ENCODE results near the gene PAQR5.

The PAQR5 gene

DNA sequence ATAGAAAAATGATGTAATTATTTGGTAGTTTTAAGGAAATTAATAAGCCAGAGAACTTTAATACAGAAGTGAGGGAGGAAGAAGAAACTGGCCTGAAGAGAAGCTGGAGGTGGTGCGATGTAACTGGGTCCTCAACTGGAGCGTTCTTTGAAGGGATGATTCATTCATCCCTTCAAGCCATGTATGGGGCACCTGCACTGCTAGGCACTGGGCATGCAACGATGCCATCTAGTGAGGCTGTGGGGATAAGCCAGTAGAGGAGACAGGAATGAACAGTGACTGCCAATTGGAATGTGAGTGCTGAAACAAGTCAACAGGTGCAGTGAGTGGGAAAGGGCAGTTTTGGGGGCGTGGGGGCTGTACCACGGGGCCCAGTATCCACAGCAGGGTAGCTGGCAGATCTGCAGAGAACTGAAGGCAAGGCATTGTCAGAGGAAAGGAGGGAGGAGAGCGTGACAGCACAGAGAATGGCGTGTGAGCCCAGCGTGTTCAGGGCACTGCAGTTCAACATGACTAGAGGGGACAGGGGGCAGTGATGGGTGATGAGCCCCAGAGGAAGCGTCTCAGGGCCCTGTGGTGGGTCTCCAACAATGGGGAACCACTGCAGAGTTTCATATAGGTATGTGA, 111.6 kb downstream of the PAQR5 start:
- Histone ChIP-seq H4K12ac (ENCODE audit: low read depth, low read length) (no peak overlapping the region), H3K14ac (ENCODE audit: low read length) (no peak overlapping the region), H2AFZ (ENCODE audit: insufficient read depth, low read length, poor library complexity) (no peak overlapping the region), H3K27ac (ENCODE audit: low read depth, low read length) (no peak overlapping the region), H3K9ac (ENCODE audit: low read length) (no peak overlapping the region), H3K4me1 (ENCODE audit: control insufficient read depth in 1 of 2, insufficient read depth in 2 of 2, low read length in 2 of 2) (peaks cover 8 to 10% of the 10 kb centered on the region in 2 experiments), H4K91ac (ENCODE audit: low read depth, low read length) (no peak overlapping the region), H3K36me3 (ENCODE audit: control insufficient read depth in 1 of 2, insufficient read depth in 2 of 2, low read length in 2 of 2) (no peaks in the 10 kb centered on the region), H3K4me3 (ENCODE audit: low read depth, low read length) (no peak overlapping the region), H3K4ac (ENCODE audit: low read depth, low read length) (no peak overlapping the region), H3K27me3 (ENCODE audit: insufficient read depth, low read length) (no peaks in the 10 kb centered on the region), H3K4me2 (ENCODE audit: low read length) (no peak overlapping the region), H2BK12ac (ENCODE audit: low read length) (no peak overlapping the region), H4K8ac (ENCODE audit: low read depth, low read length) (no peak overlapping the region), H2BK5ac (ENCODE audit: low read depth, low read length, poor library complexity) (no peak overlapping the region), H3K23ac (ENCODE audit: low read length) (no peak overlapping the region), H3K18ac (ENCODE audit: low read length) (no peak overlapping the region), H3K79me2 (ENCODE audit: control insufficient read depth, insufficient read depth, low read length, poor library complexity) (peaks cover 6% of the 10 kb centered on the region), H2AK5ac (ENCODE audit: low read length) (no peak overlapping the region), H3K79me1 (ENCODE audit: low read length) (peaks cover 8% of the 10 kb centered on the region), H2BK120ac (ENCODE audit: insufficient read depth, low read length, poor library complexity) (no peak overlapping the region), H3K9me3 (ENCODE audit: insufficient read depth, low read depth, low read length) (no peaks in the 10 kb centered on the region)
- WGBS (ENCODE audit: extremely low coverage, insufficient coverage, insufficient read length) = no CpG with 5 or more reads among the region's 9 CpGs
- peak in 1 of 2 donors; percentile 42 for DNase-seq

DNA sequence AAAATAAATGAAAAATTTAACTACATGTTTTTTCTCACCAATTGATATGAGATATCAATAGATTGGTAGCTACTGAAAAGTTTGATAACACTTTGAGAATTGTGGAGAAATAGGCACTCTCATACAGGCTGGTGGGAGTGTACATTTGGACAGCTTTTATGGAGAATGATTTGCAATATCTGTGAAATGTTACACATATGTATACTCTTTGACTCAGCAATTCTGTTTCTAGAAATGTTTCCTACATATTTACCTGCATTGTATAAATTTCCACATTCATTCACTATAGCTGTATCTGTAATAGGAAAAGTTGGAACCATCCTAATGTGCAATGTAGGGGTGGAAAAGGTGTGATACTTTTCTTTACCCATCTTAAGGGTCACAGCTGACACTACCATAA, 113.6 kb downstream of the PAQR5 start:
- Histone ChIP-seq H2BK120ac (ENCODE audit: insufficient read depth, low read length, poor library complexity) (no peak overlapping the region), H4K91ac (ENCODE audit: low read depth, low read length) (no peak overlapping the region), H2AK5ac (ENCODE audit: low read length) (no peak overlapping the region), H3K18ac (ENCODE audit: low read length) (no peak overlapping the region), H3K79me2 (ENCODE audit: control insufficient read depth, insufficient read depth, low read length, poor library complexity) (peaks cover 8% of the 10 kb centered on the region), H3K14ac (ENCODE audit: low read length) (no peak overlapping the region), H3K4ac (ENCODE audit: low read depth, low read length) (no peak overlapping the region), H2BK12ac (ENCODE audit: low read length) (no peak overlapping the region), H3K9ac (ENCODE audit: low read length) (no peak overlapping the region), H3K23ac (ENCODE audit: low read length) (no peak overlapping the region), H2BK5ac (ENCODE audit: low read depth, low read length, poor library complexity) (no peak overlapping the region), H3K79me1 (ENCODE audit: low read length) (peaks cover 8% of the 10 kb centered on the region), H4K8ac (ENCODE audit: low read depth, low read length) (no peak overlapping the region), H3K36me3 (ENCODE audit: control insufficient read depth in 1 of 2, insufficient read depth in 2 of 2, low read length in 2 of 2) (peaks cover 0 to under 1% of the 10 kb centered on the region in 2 experiments), H3K4me2 (ENCODE audit: low read length) (peak overlapping the region; percentile 43), H4K12ac (ENCODE audit: low read depth, low read length) (no peak overlapping the region), H3K4me1 (ENCODE audit: control insufficient read depth in 1 of 2, insufficient read depth in 2 of 2, low read length in 2 of 2) (peaks cover 8 to 10% of the 10 kb centered on the region in 2 experiments), H3K27me3 (ENCODE audit: insufficient read depth, low read length) (no peaks in the 10 kb centered on the region), H3K4me3 (ENCODE audit: low read depth, low read length) (no peak overlapping the region), H3K27ac (ENCODE audit: low read depth, low read length) (peak overlapping the region; percentile 49), H2AFZ (ENCODE audit: insufficient read depth, low read length, poor library complexity) (no peak overlapping the region), H3K9me3 (ENCODE audit: insufficient read depth, low read depth, low read length) (no peaks in the 10 kb centered on the region)
- peak in 1 of 2 donors; percentile 58 for DNase-seq

DNA sequence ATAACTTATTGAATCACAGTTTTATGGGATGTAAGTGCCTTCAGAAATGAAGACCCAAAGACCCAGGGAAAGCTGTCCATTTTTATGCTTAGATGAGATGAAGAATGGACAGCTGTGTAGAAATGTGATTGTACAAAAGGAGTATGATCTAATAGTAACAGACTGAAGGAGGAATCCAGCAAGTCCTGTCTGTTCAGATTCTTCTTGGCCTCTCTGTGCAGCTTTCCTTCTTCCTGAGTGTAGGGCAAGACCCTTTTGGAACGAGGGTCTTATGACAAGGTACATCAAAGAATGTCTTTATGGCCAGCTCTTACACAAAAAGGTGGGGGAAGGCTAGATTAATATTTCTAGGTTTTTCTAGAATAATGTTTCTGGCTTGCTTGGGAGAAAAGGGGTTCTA, 114.0 kb downstream of the PAQR5 start:
- Histone ChIP-seq H3K27me3 (ENCODE audit: insufficient read depth, low read length) (no peaks in the 10 kb centered on the region), H4K12ac (ENCODE audit: low read depth, low read length) (no peak overlapping the region), H3K14ac (ENCODE audit: low read length) (peak overlapping the region; percentile 20), H2AFZ (ENCODE audit: insufficient read depth, low read length, poor library complexity) (no peak overlapping the region), H4K91ac (ENCODE audit: low read depth, low read length) (peak overlapping the region; percentile 37), H3K9ac (ENCODE audit: low read length) (no peak overlapping the region), H2BK5ac (ENCODE audit: low read depth, low read length, poor library complexity) (peak overlapping the region; percentile 79), H3K79me1 (ENCODE audit: low read length) (peaks cover 8% of the 10 kb centered on the region), H3K4me2 (ENCODE audit: low read length) (peak overlapping the region; percentile 43), H3K4me3 (ENCODE audit: low read depth, low read length) (no peak overlapping the region), H2AK5ac (ENCODE audit: low read length) (no peak overlapping the region), H4K8ac (ENCODE audit: low read depth, low read length) (no peak overlapping the region), H3K4me1 (ENCODE audit: control insufficient read depth in 1 of 2, insufficient read depth in 2 of 2, low read length in 2 of 2) (peaks cover 8 to 10% of the 10 kb centered on the region in 2 experiments), H3K23ac (ENCODE audit: low read length) (no peak overlapping the region), H3K9me3 (ENCODE audit: insufficient read depth, low read depth, low read length) (no peaks in the 10 kb centered on the region), H3K27ac (ENCODE audit: low read depth, low read length) (peak overlapping the region; percentile 74), H3K36me3 (ENCODE audit: control insufficient read depth in 1 of 2, insufficient read depth in 2 of 2, low read length in 2 of 2) (peaks cover 0 to 2% of the 10 kb centered on the region in 2 experiments), H2BK12ac (ENCODE audit: low read length) (no peak overlapping the region), H3K18ac (ENCODE audit: low read length) (no peak overlapping the region), H3K4ac (ENCODE audit: low read depth, low read length) (no peak overlapping the region), H3K79me2 (ENCODE audit: control insufficient read depth, insufficient read depth, low read length, poor library complexity) (peaks cover 8% of the 10 kb centered on the region), H2BK120ac (ENCODE audit: insufficient read depth, low read length, poor library complexity) (peak overlapping the region; percentile 2)
- no CpG with 5 or more reads among the region's 1 CpG for WGBS (ENCODE audit: extremely low coverage, insufficient coverage, insufficient read length)
- peak; percentile 69 to 87 for DNase-seq

DNA sequence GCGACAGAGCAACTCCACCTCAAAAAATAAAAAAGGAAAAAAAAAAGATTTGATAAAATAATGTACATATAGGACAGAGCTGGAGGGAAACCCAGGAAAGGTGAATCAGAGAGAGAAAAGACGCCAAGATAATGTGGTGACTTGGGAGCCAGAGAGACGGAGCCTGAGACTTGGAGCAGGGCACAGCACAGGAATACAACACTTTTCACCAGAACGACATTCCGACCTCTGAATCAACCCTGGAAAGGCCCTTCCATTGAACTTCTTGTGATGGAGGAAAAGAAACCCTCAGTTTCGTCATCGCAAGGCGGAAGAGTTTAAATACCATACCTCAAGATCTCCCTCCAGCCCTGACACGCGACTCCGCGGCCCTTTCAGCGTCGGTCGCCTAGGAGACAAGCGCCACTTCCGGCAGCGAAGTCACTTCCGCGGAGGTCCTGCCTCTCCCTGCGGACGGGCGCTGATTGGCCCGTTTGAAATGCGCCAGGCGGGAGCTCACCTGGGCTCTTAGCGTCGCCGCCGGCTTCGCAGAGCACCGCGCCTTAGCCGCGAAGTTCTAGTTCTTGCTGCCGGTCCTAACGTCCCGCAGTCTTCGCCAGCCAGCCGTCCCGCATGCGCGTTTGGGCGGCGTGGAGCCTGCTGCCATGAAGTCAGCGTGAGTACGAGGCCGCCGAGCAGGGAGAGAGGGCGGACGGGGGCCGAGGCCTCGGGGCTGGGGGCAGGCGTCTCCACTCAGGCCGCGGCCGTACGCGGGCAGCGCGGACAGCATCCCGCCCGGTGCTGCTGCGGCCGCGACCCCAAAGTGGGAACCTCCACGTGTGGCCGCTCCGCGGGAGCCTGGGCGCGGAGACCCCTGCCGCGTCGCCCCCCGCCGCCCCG, 115.3 kb downstream of the PAQR5 start, which contains the start of gene KIF23:
Gene KIF23, plus strand, starts transcription at position 528 of the 879 bp plus-strand sequence. Its CDS starts 117 bp downstream, at position 645.
- H3K4me1 ChIP-seq (ENCODE audit: control insufficient read depth in 1 of 2, insufficient read depth in 2 of 2, low read length in 2 of 2) = peaks cover 7 to 8% of the 10 kb centered on the region in 2 experiments
- peaks cover 8% of the 10 kb centered on the region for H3K79me1 ChIP-seq (ENCODE audit: low read length)
- H3K27me3 ChIP-seq (ENCODE audit: insufficient read depth, low read length) = no peaks in the 10 kb centered on the region
- H4K8ac ChIP-seq (ENCODE audit: low read depth, low read length) = peak within 1 kb of the TSS; percentile 85
- no peak within 1 kb of the TSS for H3K23ac ChIP-seq (ENCODE audit: low read length)
- H3K4me3 ChIP-seq (ENCODE audit: low read depth, low read length) = peak within 1 kb of the TSS; percentile 98
- peak within 1 kb of the TSS; percentile 61 for H2AFZ ChIP-seq (ENCODE audit: insufficient read depth, low read length, poor library complexity)
- peak within 1 kb of the TSS; percentile 77 for H3K4ac ChIP-seq (ENCODE audit: low read depth, low read length)
- H3K9ac ChIP-seq (ENCODE audit: low read length) = peak within 1 kb of the TSS; percentile 89
- H2BK5ac ChIP-seq (ENCODE audit: low read depth, low read length, poor library complexity) = peak within 1 kb of the TSS; percentile 79
- H3K18ac ChIP-seq (ENCODE audit: low read length) = peak within 1 kb of the TSS; percentile 94
- peaks cover 2 to 10% of the 10 kb centered on the region in 2 experiments for H3K36me3 ChIP-seq (ENCODE audit: control insufficient read depth in 1 of 2, insufficient read depth in 2 of 2, low read length in 2 of 2)
- H3K4me2 ChIP-seq (ENCODE audit: low read length) = peak within 1 kb of the TSS; percentile 94
- H2BK12ac ChIP-seq (ENCODE audit: low read length) = peak within 1 kb of the TSS; percentile 33
- H3K14ac ChIP-seq (ENCODE audit: low read length) = peak within 1 kb of the TSS; percentile 86
- peak; percentile 98 to 99 for DNase-seq
- H4K91ac ChIP-seq (ENCODE audit: low read depth, low read length) = peak within 1 kb of the TSS; percentile 91
- H3K27ac ChIP-seq (ENCODE audit: low read depth, low read length) = peak within 1 kb of the TSS; percentile 81
- peaks cover 8% of the 10 kb centered on the region for H3K79me2 ChIP-seq (ENCODE audit: control insufficient read depth, insufficient read depth, low read length, poor library complexity)
- H4K12ac ChIP-seq (ENCODE audit: low read depth, low read length) = peak within 1 kb of the TSS; percentile 58
- H2BK120ac ChIP-seq (ENCODE audit: insufficient read depth, low read length, poor library complexity) = peak within 1 kb of the TSS; percentile 72
- no CpG with 5 or more reads among the region's 78 CpGs for WGBS (ENCODE audit: extremely low coverage, insufficient coverage, insufficient read length)
- H2AK5ac ChIP-seq (ENCODE audit: low read length) = peak within 1 kb of the TSS; percentile 19
- no peaks in the 10 kb centered on the region for H3K9me3 ChIP-seq (ENCODE audit: insufficient read depth, low read depth, low read length)

Measured in trophoblast cell (in vitro differentiated cells and primary cell).